ENCODE measurements around the gene GALC. TPM values are rescaled to one million over a fixed set of nuclear protein-coding genes. Genes with fewer than 3 reads are reported as not detected.
"Not testable (repeated sequence)": the region's sequence is repeated elsewhere in the genome, so short reads cannot be mapped to it uniquely, and the experiment has no call there.

The GALC gene
- polyA plus RNA-seq, 2 donors = 2.6 to 2.8 TPM

DNA sequence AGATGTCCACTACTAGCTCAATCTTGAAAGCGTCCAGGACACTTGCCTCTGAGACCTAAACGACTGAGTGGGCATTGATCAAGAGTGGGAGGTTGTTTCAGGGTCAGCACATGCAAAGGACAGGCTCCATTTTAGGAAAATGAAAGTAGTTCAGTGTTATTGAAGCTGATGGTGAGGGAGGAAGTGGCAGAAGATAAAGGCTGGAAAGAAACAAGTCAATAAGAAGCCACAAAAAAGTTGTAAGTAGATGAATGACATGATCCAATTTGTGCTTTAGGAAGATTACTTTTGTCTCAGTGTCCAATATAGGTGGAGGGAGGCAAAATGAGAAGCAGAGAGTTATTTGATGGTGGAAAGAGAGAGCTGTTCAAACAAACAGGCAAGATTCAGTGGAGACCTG lies 33.9 kb upstream of the GALC start:
- Histone ChIP-seq H3K27ac (ENCODE audit: low read depth in 2 of 2, low read length in 1 of 2) (no peak overlapping the region), H3K36me3 (ENCODE audit: control insufficient read depth in 2 of 2, insufficient read depth in 2 of 2, low read length in 1 of 2) (no peaks in the 10 kb centered on the region), H3K9me3 (ENCODE audit: control insufficient read depth in 2 of 2, insufficient read depth in 1 of 2, low read depth in 1 of 2, low read length in 1 of 2) (no peaks in the 10 kb centered on the region), H3K4me1 (ENCODE audit: control insufficient read depth in 2 of 2, insufficient read depth in 2 of 2, low read length in 1 of 2) (no peaks in the 10 kb centered on the region), H3K27me3 (ENCODE audit: control insufficient read depth in 1 of 2, insufficient read depth in 2 of 2, low read length in 2 of 2) (no peaks in the 10 kb centered on the region), H3K4me3 (ENCODE audit: low read depth in 1 of 2, low read length in 2 of 2) (no peak overlapping the region)
- 55 to 56% methylated on average over 2 of the region's 2 CpGs for WGBS, 2 donors

DNA sequence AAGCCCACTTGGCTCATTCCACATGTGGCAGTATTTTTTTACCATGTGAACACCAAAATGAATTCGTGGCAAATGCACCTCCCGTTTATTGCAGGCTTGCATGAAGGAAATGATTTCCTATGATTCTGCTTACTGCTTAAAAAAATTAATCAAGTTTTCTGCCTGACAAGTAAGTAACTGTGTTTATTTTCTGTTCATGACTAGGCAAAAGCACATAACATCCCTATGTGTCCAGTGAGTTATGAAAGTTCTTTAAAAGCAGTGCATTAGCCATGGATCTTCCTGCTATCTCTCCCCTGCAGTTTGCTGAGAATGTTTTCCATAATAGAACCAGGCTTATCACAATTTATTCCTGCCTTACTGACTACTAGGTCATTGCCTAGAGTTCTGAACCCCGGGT lies 32.3 kb upstream of the GALC start:
- no peaks in the 10 kb centered on the region for H3K27me3 ChIP-seq (ENCODE audit: control insufficient read depth in 1 of 2, insufficient read depth in 2 of 2, low read length in 2 of 2)
- no peaks in the 10 kb centered on the region for H3K4me1 ChIP-seq (ENCODE audit: control insufficient read depth in 2 of 2, insufficient read depth in 2 of 2, low read length in 1 of 2)
- 72% methylated on average over 3 of the region's 3 CpGs for WGBS, 2 donors
- no peaks in the 10 kb centered on the region for H3K36me3 ChIP-seq (ENCODE audit: control insufficient read depth in 2 of 2, insufficient read depth in 2 of 2, low read length in 1 of 2)
- no peak overlapping the region for H3K4me3 ChIP-seq (ENCODE audit: low read depth in 1 of 2, low read length in 2 of 2)
- H3K9me3 ChIP-seq (ENCODE audit: control insufficient read depth in 2 of 2, insufficient read depth in 1 of 2, low read depth in 1 of 2, low read length in 1 of 2) = no peaks in the 10 kb centered on the region
- no peak overlapping the region for H3K27ac ChIP-seq (ENCODE audit: low read depth in 2 of 2, low read length in 1 of 2)

DNA sequence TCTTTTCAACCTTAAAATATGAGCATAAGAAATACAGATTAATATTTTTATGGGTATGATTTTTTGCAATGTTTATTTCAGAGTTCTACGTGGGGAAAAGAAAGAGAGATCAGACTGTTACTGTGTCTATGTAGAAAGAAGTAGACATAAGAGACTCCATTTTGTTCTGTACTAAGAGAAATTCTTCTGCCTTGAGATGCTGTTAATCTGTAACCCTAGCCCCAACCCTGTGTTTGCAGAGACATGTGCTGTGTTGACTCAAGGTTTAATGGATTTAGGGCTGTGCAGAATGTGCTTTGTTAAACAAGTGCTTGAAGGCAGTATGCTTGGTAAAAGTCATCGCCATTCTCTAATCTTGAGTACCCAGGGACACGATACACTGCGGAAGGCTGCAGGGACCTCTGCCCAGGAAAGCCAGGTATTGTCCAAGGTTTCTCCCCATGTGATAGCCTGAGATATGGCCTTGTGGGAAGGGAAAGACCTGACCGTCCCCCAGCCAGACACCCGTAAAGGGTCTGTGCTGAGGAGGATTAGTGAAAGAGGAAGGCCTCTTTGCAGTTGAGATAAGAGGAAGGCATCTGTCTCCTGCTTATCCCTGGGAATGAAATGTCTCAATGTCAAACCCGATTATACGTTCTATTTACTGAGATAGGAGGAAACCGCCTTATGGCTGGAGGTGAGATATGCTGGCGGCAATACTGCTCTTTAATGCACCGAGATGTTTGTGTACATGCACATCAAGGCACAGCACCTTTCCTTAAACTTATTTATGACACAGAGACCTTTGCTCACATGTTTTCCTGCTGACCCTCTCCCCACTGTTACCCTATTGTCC lies 31.5 kb upstream of the GALC start:
- 55 to 60% methylated on average over 11 of the region's 11 CpGs for WGBS, 2 donors
- not testable (repeated sequence) for H3K4me1 ChIP-seq (ENCODE audit: control insufficient read depth in 2 of 2, insufficient read depth in 2 of 2, low read length in 1 of 2); H3K27ac ChIP-seq (ENCODE audit: low read depth in 2 of 2, low read length in 1 of 2)

DNA sequence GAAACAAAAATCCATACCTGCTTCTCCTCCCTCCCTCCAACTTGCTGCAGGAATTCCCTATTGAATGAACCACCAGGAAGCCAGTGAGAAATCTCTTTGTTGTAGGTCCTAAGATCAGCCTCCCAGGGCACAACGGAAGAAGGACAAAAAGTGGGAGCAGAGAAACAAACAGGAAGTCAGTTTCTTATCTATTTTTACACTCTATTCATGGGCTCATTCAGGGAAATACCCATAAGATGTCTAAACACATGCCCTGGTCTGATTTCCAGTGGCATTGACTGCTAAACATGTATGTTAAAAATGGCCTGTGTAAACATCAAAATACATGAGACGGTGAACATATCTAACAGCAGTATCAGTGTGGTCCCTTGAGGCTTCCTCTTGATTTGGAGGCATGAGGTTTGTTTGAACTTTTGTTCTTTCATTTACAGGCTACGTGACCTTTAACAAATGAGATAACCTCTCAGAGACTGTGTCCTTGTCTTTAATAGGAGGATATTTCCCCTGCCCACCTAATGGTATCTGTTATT lies 30.7 kb upstream of the GALC start:
- WGBS, 2 donors = 47 to 65% methylated on average over 3 of the region's 3 CpGs
- no peak overlapping the region for H3K27ac ChIP-seq (ENCODE audit: low read depth in 2 of 2, low read length in 1 of 2)

More for the DNA sequence above, 31.5 kb upstream of the GALC start:
- not testable (repeated sequence) for H3K4me3 ChIP-seq (ENCODE audit: low read depth in 1 of 2, low read length in 2 of 2); H3K36me3 ChIP-seq (ENCODE audit: control insufficient read depth in 2 of 2, insufficient read depth in 2 of 2, low read length in 1 of 2); H3K9me3 ChIP-seq (ENCODE audit: control insufficient read depth in 2 of 2, insufficient read depth in 1 of 2, low read depth in 1 of 2, low read length in 1 of 2); H3K27me3 ChIP-seq (ENCODE audit: control insufficient read depth in 1 of 2, insufficient read depth in 2 of 2, low read length in 2 of 2)

DNA sequence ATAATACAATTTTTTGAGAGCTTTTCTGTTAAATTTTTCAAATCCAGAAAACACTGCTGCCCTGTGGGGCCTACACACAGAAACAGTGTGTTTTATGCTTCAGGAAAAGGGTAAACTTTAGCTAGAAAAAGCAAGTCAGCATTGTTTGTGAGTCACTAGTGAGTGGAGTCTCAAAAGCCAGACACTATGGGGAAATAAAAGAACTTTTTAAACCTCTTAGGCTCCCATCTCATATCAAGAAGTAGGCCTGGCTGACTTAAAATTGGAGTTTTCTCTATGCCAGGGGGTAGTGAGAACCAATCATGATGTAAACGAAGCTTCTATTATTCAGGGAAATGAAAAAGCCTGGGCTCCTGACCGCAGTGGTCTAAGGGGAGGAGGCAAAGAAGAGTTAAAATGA lies 24.6 kb upstream of the GALC start:
- Histone ChIP-seq H3K27ac (ENCODE audit: low read depth in 2 of 2, low read length in 1 of 2) (no peak overlapping the region), H3K36me3 (ENCODE audit: control insufficient read depth in 2 of 2, insufficient read depth in 2 of 2, low read length in 1 of 2) (no peaks in the 10 kb centered on the region), H3K27me3 (ENCODE audit: control insufficient read depth in 1 of 2, insufficient read depth in 2 of 2, low read length in 2 of 2) (peaks cover 0 to 3% of the 10 kb centered on the region in 2 donors), H3K9me3 (ENCODE audit: control insufficient read depth in 2 of 2, insufficient read depth in 1 of 2, low read depth in 1 of 2, low read length in 1 of 2) (no peaks in the 10 kb centered on the region), H3K4me3 (ENCODE audit: low read depth in 1 of 2, low read length in 2 of 2) (no peak overlapping the region), H3K4me1 (ENCODE audit: control insufficient read depth in 2 of 2, insufficient read depth in 2 of 2, low read length in 1 of 2) (no peaks in the 10 kb centered on the region)
- WGBS, 2 donors = 87 to 89% methylated on average over 2 of the region's 2 CpGs

More for the DNA sequence above, 30.7 kb upstream of the GALC start:
- H3K36me3 ChIP-seq (ENCODE audit: control insufficient read depth in 2 of 2, insufficient read depth in 2 of 2, low read length in 1 of 2) = no peaks in the 10 kb centered on the region
- no peaks in the 10 kb centered on the region for H3K4me1 ChIP-seq (ENCODE audit: control insufficient read depth in 2 of 2, insufficient read depth in 2 of 2, low read length in 1 of 2)
- no peaks in the 10 kb centered on the region for H3K27me3 ChIP-seq (ENCODE audit: control insufficient read depth in 1 of 2, insufficient read depth in 2 of 2, low read length in 2 of 2)
- no peaks in the 10 kb centered on the region for H3K9me3 ChIP-seq (ENCODE audit: control insufficient read depth in 2 of 2, insufficient read depth in 1 of 2, low read depth in 1 of 2, low read length in 1 of 2)
- no peak overlapping the region for H3K4me3 ChIP-seq (ENCODE audit: low read depth in 1 of 2, low read length in 2 of 2)

DNA sequence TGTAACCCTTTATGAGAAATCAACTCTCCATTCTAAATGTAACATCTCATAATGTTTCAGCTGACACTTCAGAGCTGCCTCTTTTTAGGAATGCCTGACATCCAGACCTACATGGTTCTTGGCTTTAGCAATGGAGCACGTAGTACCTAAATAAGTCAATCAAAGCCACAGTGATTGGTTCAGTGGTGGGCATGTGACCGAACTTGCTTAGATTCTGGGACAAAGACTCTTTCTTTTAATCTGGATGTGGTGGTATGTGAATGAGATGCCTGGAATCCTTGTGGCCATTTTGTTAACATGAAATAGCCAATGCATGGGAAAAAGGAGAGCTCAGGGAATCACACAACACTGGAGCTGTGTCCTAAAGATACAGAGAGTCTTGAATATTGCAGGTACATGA lies 23.8 kb upstream of the GALC start:
- no peak overlapping the region for H3K4me3 ChIP-seq (ENCODE audit: low read depth in 1 of 2, low read length in 2 of 2)
- H3K4me1 ChIP-seq (ENCODE audit: control insufficient read depth in 2 of 2, insufficient read depth in 2 of 2, low read length in 1 of 2) = no peaks in the 10 kb centered on the region
- 95 to 96% methylated on average over 2 of the region's 2 CpGs for WGBS, 2 donors
- no peaks in the 10 kb centered on the region for H3K9me3 ChIP-seq (ENCODE audit: control insufficient read depth in 2 of 2, insufficient read depth in 1 of 2, low read depth in 1 of 2, low read length in 1 of 2)
- H3K36me3 ChIP-seq (ENCODE audit: control insufficient read depth in 2 of 2, insufficient read depth in 2 of 2, low read length in 1 of 2) = no peaks in the 10 kb centered on the region
- no peak overlapping the region for H3K27ac ChIP-seq (ENCODE audit: low read depth in 2 of 2, low read length in 1 of 2)
- H3K27me3 ChIP-seq (ENCODE audit: control insufficient read depth in 1 of 2, insufficient read depth in 2 of 2, low read length in 2 of 2) = peaks cover 0 to 3% of the 10 kb centered on the region in 2 donors

DNA sequence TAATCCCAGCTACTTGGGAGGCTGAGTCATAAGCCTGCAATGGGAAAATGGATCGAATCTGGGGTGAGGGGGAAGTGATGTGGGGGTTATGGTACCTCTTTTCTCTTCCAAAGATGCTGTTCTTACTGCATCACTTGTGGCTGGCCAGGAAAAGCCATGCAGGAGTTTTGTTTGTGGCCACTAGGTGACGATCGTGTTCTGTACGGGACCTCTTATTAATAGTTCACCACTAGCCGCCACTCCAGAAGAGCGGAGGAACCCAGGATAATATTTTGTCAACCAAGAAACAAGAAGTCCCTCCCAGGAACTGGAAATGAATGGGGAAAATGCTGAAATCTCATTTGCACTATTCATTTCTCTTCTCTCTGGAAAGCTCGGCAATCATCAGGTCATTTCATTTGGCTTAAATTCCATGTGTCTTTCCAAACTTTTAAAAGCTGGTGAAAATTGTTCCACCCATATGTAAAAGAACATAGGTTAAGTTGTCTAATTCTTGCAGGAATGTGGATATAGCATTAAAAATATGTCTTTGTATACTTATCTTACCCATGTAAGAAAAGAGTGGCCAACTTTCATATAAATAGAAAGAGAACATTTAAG lies 20.9 kb upstream of the GALC start:
- Histone ChIP-seq H3K27me3 (ENCODE audit: control insufficient read depth in 1 of 2, insufficient read depth in 2 of 2, low read length in 2 of 2) (peaks cover 0 to 3% of the 10 kb centered on the region in 2 donors), H3K9me3 (ENCODE audit: control insufficient read depth in 2 of 2, insufficient read depth in 1 of 2, low read depth in 1 of 2, low read length in 1 of 2) (no peaks in the 10 kb centered on the region)
- WGBS, 2 donors = 7 to 9% methylated on average over 7 of the region's 7 CpGs

GRCh38 chr14:88012495-88012894 lies 19.5 kb upstream of the GALC start:
- Histone ChIP-seq H3K27ac (ENCODE audit: low read depth in 2 of 2, low read length in 1 of 2) (no peak overlapping the region), H3K4me3 (ENCODE audit: low read depth in 1 of 2, low read length in 2 of 2) (no peak overlapping the region), H3K9me3 (ENCODE audit: control insufficient read depth in 2 of 2, insufficient read depth in 1 of 2, low read depth in 1 of 2, low read length in 1 of 2) (no peaks in the 10 kb centered on the region), H3K4me1 (ENCODE audit: control insufficient read depth in 2 of 2, insufficient read depth in 2 of 2, low read length in 1 of 2) (no peaks in the 10 kb centered on the region), H3K36me3 (ENCODE audit: control insufficient read depth in 2 of 2, insufficient read depth in 2 of 2, low read length in 1 of 2) (no peaks in the 10 kb centered on the region), H3K27me3 (ENCODE audit: control insufficient read depth in 1 of 2, insufficient read depth in 2 of 2, low read length in 2 of 2) (peaks cover 0 to 3% of the 10 kb centered on the region in 2 donors)
- 71 to 75% methylated on average over 5 of the region's 5 CpGs for WGBS, 2 donors

More for the DNA sequence above, 20.9 kb upstream of the GALC start:
- no peak overlapping the region for H3K27ac ChIP-seq (ENCODE audit: low read depth in 2 of 2, low read length in 1 of 2)
- H3K36me3 ChIP-seq (ENCODE audit: control insufficient read depth in 2 of 2, insufficient read depth in 2 of 2, low read length in 1 of 2) = no peaks in the 10 kb centered on the region
- H3K4me1 ChIP-seq (ENCODE audit: control insufficient read depth in 2 of 2, insufficient read depth in 2 of 2, low read length in 1 of 2) = no peaks in the 10 kb centered on the region
- H3K4me3 ChIP-seq (ENCODE audit: low read depth in 1 of 2, low read length in 2 of 2) = no peak overlapping the region

DNA sequence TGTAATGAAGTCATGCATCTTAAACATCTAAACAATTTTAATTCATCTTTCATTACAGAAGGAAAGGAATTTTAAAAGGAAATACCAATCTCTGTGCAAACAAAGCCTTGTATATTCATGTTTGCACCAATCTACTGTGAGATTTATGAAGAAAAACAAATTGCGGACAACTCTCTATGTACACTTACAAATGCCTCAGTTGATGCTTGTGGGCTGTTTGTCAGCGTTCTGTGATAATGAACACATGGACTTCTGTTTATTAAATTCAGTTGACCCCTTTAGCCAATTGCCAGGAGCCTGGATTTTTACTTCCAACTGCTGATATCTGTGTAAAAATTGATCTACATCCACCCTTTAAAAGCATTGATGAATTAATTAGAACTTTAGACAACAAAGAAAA lies 17.3 kb upstream of the GALC start:
- Histone ChIP-seq H3K36me3 (ENCODE audit: control insufficient read depth in 2 of 2, insufficient read depth in 2 of 2, low read length in 1 of 2) (no peaks in the 10 kb centered on the region), H3K27ac (ENCODE audit: low read depth in 2 of 2, low read length in 1 of 2) (no peak overlapping the region), H3K4me1 (ENCODE audit: control insufficient read depth in 2 of 2, insufficient read depth in 2 of 2, low read length in 1 of 2) (no peaks in the 10 kb centered on the region), H3K9me3 (ENCODE audit: control insufficient read depth in 2 of 2, insufficient read depth in 1 of 2, low read depth in 1 of 2, low read length in 1 of 2) (no peaks in the 10 kb centered on the region), H3K4me3 (ENCODE audit: low read depth in 1 of 2, low read length in 2 of 2) (no peak overlapping the region), H3K27me3 (ENCODE audit: control insufficient read depth in 1 of 2, insufficient read depth in 2 of 2, low read length in 2 of 2) (no peaks in the 10 kb centered on the region)
- 51 to 58% methylated on average over 2 of the region's 2 CpGs for WGBS, 2 donors

All from esophagus (tissue), 2 donors.